HTR-8/SVneo (cell line): ENCODE results near the gene MAST3.

ENCODE experiments used
- DNase-seq: peaks from one replicate; pipeline ENCODE4 v3.0.0; 2011; ENCODE audit warnings: low spot score, mixed read lengths; ENCODE audit not compliant: insufficient read length
- FAIRE-seq: peaks from 2 replicates; lab custom pipeline; 2011; peaks lifted over from hg19 to GRCh38; lab: Jason Lieb, UNC

Gene MAST3

GRCh38 chr19:18173572-18174288 is 76.2 kb downstream of the MAST3 start, which contains the start of gene IFI30:
Gene IFI30, plus strand, starts transcription at chr19:18173813. Its CDS starts 29 bp downstream, at chr19:18173842.
- FAIRE-seq = peak; percentile 83

GRCh38 chr19:18174983-18175382 is 77.4 kb downstream of the MAST3 start:
- no peak for FAIRE-seq
- DNase-seq = no peak

More at GRCh38 chr19:18173572-18174288, 76.2 kb downstream of the MAST3 start, which contains the start of gene IFI30:
- peak; percentile 80 for DNase-seq

DNA sequence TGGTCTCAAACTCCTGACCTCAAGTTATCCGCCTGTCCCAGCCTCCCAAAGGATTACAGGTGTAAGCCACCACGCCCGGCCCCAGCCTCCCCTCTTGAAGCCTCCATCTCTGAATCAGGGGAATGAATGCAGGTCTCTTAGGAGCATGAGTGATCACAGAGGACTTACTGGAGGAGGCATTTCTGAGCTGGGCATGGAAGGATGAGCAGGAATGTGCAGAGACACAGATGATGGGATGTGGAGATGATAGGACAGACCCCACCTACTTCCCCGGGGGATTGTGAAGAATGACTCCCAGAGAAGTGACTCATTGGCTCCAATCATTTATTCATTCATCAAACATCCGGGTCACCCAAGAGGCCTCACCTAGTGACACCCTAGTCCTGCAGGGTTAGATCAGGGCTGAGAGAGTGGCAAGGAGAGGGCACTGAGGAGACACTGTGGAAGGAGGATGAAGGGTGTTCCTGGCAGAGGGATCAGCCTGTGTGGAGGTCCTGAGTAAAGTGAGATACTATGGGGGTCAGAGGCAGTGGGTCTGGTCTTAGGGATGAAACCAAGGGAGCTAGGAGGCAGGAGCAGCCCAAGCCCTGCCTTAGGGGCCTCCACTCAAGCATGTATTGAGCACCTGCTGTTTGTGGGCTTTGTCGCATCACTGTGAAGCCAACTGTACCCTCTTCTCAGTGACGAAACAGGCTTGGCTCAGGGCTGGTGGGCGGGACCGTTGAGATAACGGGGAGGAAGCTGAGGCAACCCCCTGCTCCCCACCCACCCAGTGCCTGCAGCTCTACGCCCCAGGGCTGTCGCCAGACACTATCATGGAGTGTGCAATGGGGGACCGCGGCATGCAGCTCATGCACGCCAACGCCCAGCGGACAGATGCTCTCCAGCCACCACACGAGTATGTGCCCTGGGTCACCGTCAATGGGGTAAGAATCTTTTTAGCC is 79.1 kb downstream of the MAST3 start:
- DNase-seq (no peak), FAIRE-seq (no peak)

GRCh38 chr19:18179957-18180356 is 82.4 kb downstream of the MAST3 start:
- DNase-seq (no peak), FAIRE-seq (no peak)

- FAIRE-seq = no peak
- no peak for DNase-seq
These were observed 86.0 kb downstream of the MAST3 start for GRCh38 chr19:18183529-18183928.

DNA sequence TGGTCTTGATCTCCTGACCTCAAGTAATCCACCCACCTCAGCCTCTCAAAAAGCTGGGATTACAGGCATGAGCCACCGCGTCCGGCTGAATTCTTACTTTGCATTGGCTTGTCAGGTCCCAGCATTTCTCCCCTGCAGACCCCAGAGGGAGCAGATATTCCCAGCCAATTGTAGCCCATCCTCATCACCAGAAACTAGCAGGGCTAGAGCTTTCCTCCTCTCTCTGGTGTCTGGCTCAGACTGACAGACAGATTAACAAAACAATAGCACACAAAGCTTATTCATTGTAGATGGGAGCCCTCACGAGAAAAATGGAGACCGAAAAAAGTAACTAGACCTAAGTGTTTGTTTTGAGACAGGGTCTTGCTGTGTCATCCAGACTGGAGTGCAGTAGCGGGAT is 88.0 kb downstream of the MAST3 start:
- FAIRE-seq (no peak), DNase-seq (no peak)

- FAIRE-seq = no peak
These were observed 92.7 kb downstream of the MAST3 start for GRCh38 chr19:18190278-18190677.

GRCh38 chr19:18191640-18192062 is 94.1 kb downstream of the MAST3 start:
- FAIRE-seq = no peak
- DNase-seq = no peak

More at GRCh38 chr19:18190278-18190677, 92.7 kb downstream of the MAST3 start:
- no peak for DNase-seq

- peak; percentile 99 for DNase-seq
- peak; percentile 99 for FAIRE-seq
These were observed 95.3 kb downstream of the MAST3 start, which contains the start of gene MPV17L2 for GRCh38 chr19:18192673-18193387. Gene MPV17L2, plus strand, starts transcription at chr19:18193218. Its CDS starts 64 bp downstream, at chr19:18193282.

GRCh38 chr19:18193388-18194180 is 96.0 kb downstream of the MAST3 start:
- DNase-seq (no peak), FAIRE-seq (no peak)

GRCh38 chr19:18194181-18194530 is 96.6 kb downstream of the MAST3 start:
- DNase-seq = no peak
- FAIRE-seq = no peak

DNA sequence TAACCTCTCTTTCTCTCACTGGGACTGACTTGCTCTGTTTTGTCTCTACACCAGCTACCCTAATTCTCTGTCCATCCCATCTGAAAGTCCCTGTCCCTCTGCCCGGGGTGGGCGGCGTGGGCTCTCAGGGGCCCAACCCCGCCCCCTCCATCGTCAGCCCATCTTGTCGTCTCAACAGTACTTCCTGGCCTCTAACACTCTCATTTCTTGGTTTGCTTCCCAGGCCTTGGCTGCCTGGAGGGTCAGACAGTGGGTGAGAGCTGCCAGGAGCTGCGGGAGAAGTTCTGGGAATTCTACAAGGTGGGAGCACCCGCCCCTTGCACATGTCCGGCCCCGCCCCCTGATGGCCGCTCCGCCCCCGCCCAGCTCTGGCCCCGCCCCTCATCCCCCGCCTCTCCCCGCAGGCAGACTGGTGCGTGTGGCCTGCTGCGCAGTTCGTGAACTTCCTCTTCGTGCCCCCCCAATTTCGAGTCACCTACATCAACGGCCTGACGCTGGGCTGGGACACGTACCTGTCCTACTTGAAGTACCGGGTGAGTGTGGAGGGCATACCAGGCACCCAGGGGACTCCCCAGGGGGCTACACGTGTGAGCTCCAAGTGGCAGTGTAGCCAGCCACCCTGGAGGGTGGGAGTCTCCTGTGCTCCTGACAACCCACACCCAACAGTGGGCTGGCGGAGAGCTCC is 97.1 kb downstream of the MAST3 start:
- no peak for DNase-seq
- no peak for FAIRE-seq

- FAIRE-seq = no peak
These were observed 98.9 kb downstream of the MAST3 start for GRCh38 chr19:18196511-18196845.

GRCh38 chr19:18197306-18197705 is 99.7 kb downstream of the MAST3 start:
- no peak for DNase-seq
- FAIRE-seq = no peak

More at GRCh38 chr19:18196511-18196845, 98.9 kb downstream of the MAST3 start:
- DNase-seq = no peak

DNA sequence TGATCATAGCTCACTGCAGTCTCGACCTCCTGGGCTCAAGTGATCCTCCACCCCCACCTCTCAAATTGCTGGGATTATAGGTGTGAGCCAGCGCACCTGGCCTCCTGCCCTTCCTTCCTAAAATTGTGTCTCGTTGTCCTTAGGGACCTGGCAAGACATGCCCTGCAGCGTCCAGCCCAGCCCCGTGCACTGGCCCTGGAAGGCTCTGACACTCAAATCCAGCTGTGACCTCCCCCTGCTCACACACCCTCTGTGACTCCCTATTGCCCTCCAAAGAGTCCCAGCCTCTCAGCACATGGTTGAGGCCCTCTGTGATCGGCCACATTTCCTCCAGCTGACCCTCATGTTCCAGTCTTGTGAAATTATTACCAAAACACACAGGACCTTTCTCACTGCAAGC is 100.4 kb downstream of the MAST3 start:
- FAIRE-seq (no peak), DNase-seq (no peak)

DNA sequence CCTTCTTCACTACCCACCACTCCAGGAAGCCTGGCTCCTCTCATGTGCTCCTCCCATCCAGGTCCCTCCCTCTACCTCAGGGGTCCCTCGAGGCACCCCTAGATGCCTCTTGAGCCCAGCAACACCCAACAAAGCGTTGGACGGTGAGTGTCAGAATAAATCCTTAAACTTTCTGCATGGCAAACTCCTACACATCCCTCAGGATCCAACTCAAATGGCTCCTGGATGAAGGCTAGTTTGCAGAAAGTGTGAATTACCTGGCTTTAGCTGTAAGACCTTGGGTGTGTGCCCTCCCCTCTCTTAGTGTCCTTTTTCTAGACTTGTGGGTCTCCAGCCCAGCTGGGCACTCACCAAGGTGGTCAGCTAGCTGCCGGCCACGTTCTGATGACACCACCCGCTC is 100.8 kb downstream of the MAST3 start:
- DNase-seq (no peak), FAIRE-seq (no peak)
